Skin of body (tissue), 2 donors: ENCODE data around the gene MUC21. TPM values are rescaled to one million over a fixed set of nuclear protein-coding genes. Genes with fewer than 3 reads are reported as not detected.
"Not testable (repeated sequence)": the region's sequence is repeated elsewhere in the genome, so short reads cannot be mapped to it uniquely, and the experiment has no call there.

ENCODE experiments used
- DNase-seq: peaks from one replicate; lab custom pipeline; 2025; lab: John Stamatoyannopoulos, UW
- total RNA-seq: library from RNA; depleted of rRNA; stranded (reverse); fragments of >200 nt; gene quantifications from one replicate; pipeline ENCODE4 v1.2.3, GENCODE V29; 2014

The MUC21 gene
- total RNA-seq, 1 donor from 2014 or later: not detected

DNA sequence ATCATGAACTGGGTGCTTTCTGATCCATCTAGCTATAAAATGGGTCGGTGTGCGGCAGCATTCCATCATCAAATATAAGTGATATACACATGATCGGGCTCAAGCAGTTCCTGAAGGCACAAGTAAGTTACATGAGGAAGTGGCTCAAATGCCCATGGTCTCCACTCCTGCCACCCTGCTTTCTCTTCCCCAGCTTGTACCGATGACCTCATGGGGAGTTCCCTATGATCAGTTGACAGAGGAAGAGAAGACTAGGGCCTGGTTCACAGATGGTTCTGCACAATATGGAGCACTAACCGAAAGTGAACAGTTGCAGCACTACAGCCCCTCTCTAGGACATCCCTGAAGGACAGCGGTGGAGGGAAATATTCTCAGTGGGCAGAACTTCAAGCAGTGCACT lies 14.3 kb upstream of the MUC21 start:
- DNase-seq: not testable (repeated sequence)

GRCh38 chr6:30970946-30971345 lies 12.6 kb upstream of the MUC21 start:
- no peak for DNase-seq

GRCh38 chr6:30972816-30973215 lies 10.7 kb upstream of the MUC21 start:
- DNase-seq: no peak

- DNase-seq: no peak
Measured at GRCh38 chr6:30974490-30975252, 8.8 kb upstream of the MUC21 start.

GRCh38 chr6:30979141-30979540 lies 4.4 kb upstream of the MUC21 start:
- DNase-seq: peak; percentile 27

GRCh38 chr6:30979690-30980089 lies 3.8 kb upstream of the MUC21 start:
- DNase-seq: no peak

DNA sequence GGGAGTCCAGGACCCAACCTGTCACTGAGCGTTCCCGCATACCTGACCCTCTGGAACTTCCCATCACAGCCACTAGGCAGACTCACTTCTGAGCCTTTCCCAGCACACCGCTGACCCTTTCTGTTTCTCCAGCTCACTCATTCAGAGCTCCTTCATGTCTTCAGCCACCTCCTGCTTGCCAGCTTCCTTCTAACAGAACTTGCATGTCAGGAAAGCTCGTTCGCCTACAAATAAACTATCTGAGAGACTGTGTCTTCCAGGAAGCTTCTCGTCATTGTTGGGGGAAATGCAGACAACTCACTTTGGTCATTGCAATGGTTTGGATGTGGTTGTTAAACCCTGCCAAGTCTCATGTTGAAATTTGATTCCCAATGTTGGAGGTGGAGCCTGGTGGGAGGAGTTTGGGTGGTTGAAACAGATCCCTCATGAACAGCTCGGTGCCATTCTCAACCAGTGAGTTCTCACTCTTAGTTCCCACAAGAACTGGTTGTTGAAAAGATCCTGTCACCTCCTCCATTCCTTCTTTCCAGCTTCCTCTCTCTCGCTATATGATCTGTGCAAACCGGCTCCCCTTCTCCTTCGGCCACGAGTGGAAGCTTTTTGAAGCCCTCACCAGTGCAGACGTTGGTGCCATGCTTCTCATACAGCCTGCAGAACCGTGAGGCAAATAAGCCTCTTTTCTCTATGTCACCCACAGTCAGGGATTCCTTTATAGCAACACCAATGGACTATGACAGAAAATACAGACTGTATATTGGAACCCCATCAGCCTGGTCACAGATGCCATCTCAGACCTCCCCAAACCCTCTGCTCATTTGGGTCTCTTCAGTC lies 1.4 kb upstream of the MUC21 start:
- peak; percentile 10 for DNase-seq

DNA sequence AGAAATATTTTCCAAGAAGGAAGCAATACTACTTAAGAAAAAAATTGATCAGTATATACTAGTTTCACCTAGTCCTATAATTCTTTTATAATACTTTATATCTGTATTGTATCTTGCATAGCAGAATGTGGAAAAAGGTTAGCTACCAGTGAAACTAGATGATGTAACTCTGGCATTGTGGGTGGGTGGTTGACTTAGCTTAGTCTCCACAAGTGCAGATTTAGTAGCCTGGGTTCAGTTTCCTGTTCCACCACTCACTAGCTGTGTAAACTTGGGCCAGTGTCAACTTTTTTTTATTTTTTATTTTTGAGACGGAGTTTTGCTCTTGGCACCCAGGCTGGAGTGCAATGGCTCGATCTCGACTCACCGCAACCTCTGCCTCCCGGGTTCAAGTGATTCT lies 2.0 kb downstream of the MUC21 start:
- DNase-seq: no peak

DNA sequence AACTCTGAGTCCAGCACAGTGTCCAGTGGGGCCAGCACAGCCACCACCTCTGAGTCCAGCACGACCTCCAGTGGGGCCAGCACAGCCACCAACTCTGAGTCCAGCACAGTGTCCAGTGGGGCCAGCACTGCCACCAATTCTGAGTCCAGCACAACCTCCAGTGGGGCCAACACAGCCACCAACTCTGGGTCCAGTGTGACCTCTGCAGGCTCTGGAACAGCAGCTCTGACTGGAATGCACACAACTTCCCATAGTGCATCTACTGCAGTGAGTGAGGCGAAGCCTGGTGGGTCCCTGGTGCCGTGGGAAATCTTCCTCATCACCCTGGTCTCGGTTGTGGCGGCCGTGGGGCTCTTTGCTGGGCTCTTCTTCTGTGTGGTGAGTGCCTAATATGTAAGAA lies 3.8 kb downstream of the MUC21 start:
- no peak for DNase-seq

DNA sequence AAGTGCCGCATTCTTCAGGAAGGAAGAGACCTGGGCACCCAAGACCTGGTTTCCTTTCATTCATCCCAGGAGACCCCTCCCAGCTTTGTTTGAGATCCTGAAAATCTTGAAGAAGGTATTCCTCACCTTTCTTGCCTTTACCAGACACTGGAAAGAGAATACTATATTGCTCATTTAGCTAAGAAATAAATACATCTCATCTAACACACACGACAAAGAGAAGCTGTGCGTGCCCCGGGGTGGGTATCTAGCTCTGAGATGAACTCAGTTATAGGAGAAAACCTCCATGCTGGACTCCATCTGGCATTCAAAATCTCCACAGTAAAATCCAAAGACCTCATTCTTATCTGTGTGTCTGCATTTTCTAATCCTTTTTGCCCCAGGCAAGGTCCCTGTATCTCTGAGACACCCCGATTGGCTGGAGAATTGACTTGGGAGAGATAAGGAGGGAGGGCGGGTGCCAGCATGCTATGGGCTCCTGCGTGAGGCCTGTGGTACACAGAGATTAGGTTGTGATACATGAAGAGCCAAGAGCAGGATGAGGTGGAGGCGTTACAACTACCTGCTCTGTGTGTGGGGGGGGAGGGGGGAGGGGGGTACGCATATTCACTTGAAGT lies 4.8 kb downstream of the MUC21 start:
- DNase-seq: no peak

DNA sequence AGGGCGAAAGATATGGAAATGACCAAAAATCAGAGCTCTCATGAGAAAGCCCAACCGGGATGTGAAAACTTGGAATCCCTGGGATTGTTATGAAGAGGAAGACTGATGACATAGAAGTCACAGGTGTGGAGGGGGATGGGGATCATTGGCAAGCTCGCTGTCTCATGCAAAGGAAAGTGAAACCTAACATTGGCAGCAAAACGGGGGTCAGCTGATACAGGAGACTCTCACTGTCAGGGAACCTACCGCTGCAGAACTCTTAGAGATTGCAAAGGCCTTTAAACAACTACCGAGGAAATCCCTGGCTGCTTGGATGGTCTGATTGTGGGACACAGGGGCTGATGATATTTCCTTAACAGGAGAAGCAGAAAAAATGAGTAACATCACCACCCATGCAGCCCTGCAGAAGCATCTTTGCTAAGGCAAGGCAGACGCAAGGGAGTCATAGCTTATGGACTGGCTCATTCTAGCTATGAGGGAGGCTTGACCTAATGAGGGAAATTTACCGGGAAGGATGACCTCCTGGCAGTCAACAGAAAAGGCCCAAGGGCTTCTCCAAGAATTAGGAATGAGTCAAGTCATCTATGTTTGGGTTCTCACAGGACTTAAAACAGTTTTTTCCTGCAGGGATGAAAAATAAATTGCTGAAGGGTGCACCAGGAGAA lies 7.0 kb downstream of the MUC21 start:
- no peak for DNase-seq

GRCh38 chr6:30991891-30992290 lies 8.4 kb downstream of the MUC21 start:
- no peak for DNase-seq

DNA sequence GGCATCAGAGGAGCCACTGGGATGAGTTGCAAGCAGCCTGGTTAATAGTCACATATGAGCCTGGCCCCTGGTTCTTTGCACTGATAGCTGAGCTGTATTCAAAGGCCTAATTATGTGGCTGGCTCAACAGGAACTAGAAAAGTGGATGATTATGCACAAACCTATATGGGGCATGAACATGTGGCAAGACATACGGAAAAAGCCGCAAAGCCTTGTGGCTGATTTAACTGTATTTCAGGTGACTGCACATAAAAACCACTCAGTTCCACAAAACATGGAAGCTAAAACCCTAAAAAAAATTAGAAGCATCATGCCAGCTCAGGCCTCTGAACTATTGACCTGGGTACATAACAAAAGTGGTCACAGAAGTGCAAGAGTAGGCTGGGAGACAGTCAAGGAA lies 13.8 kb downstream of the MUC21 start:
- DNase-seq: no peak

DNA sequence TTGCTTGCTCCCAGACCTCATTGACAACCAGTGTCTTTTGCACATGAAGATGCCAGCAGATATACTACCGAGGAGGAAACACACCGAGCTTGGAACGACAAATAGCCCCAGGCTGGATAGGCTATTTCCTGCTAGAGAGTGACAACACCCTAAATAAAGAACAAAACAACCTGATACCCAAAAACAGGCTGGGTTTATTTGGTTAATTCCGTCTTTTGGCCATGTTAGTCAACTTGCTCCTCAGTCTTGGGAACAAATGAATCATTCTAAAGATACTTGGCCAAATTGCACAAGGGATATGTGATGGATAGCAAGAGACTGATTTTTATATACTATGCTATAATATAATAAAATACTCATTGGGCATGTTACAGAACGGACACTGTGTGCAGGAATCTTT lies 15.3 kb downstream of the MUC21 start:
- DNase-seq: no peak

GRCh38 chr6:31000067-31000860 lies 16.7 kb downstream of the MUC21 start:
- not testable (repeated sequence) for DNase-seq

DNA sequence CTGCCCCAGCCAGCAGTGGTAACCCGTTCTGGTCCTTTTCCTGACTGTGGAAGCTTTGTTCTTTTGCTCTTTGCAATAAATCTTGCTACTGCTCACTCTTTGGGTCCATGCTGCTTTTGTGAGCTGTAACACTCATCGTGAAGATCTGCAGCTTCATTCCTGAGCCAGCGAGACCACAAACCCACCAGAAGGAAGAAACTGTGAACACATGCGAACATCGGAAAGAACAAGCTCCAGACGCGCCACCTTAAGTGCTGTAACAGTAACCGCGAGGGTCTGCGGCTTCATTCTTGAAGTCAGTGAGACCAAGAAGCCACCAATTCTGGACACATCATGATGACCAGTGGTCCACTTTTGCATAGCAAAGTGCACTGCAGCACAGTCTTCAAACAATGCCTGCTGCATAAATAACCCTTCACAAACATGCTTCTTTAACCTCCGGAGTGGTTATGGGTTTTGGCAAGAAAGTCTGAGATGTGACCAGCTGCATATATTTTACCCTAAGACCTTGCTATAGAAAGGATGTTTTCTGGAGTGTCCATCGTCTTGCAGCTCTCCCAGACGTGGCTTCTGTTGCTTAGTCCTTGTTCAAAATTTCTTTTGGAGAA lies 17.9 kb downstream of the MUC21 start:
- no peak for DNase-seq

- no peak for DNase-seq
Measured at GRCh38 chr6:31002471-31002870, 19.0 kb downstream of the MUC21 start.

GRCh38 chr6:31004794-31005193 lies 21.3 kb downstream of the MUC21 start:
- no peak for DNase-seq

DNA sequence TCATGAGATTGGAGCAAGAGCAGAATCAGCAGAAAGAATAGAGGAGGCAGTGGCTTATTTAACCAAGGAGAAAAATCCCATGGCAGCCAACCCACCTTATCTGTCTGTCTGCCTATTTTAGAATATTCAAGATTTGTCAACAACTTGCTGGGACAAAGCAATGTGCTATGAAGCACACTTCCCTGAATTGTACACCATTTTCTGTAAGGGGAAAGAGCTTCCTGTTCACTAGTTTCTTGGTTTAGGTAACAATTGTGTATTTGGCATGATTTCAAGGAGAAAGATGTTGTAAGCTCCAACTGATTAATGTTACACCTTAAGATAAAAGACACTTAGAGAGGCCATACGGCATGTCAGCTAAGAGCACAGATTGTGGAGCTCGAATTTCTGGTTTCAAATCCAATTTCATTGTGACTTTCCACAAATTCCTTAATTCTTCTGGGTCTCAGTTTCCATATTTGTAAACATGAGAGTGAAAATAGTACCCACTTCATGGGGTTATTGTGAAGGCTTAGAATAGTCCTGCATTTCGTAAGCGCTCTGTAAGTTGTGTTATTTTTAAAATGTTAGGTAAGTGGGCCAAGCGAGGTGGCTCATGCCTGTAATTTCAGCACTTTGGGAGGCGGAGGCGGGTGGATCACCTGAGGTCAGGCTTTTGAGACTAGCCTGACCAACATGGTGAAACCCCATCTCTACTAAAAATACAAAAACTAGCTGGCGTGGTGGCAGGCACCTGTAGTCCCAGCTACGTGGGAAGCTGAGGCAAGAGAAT lies 21.9 kb downstream of the MUC21 start:
- DNase-seq: no peak

- no peak for DNase-seq
Measured at GRCh38 chr6:31007694-31008093, 24.2 kb downstream of the MUC21 start.
